ENCODE measurements around the gene YEATS4. TPM values are rescaled to one million over a fixed set of nuclear protein-coding genes. Genes with fewer than 3 reads are reported as not detected.

YEATS4 gene
- total and polyA plus RNA-seq, 8 donors, result 6.0 to 15.6 (median 10.6) TPM

GRCh38 chr12:69417231-69417630, 57.7 kb downstream of the YEATS4 start:
- FAIRE-seq (no peak), ATAC-seq (no peak), DNase-seq (no peak)
- intact Hi-C loops (cut with DNase I), result loop anchor here in 2 of 3 donors (10.0 kb wide), 1 partner anchor 158 kb away; no protein-coding TSS in a partner anchor
- H3K36me3 ChIP-seq, result no peaks in the 10 kb centered on the region
- H3K4me3 ChIP-seq, result no peak overlapping the region
- no peaks in the 10 kb centered on the region for H3K4me1 ChIP-seq
- no peaks in the 10 kb centered on the region for H3K9me3 ChIP-seq
- no peak for TF ChIP-seq CTCF (IDR thresholded peaks at IDR 0.05)
- WGBS, 2 donors, result 67 to 78% methylated on average over 5 of the region's 5 CpGs
- no peak overlapping the region for H3K27ac ChIP-seq
- H3K27me3 ChIP-seq, result no peaks in the 10 kb centered on the region

GRCh38 chr12:69417741-69418167, 58.2 kb downstream of the YEATS4 start:
- H3K9me3 ChIP-seq, result no peaks in the 10 kb centered on the region
- peak in 2 of 4 donors; percentile 23 to 31 for ATAC-seq
- no peak for FAIRE-seq
- no peak for DNase-seq
- no peaks in the 10 kb centered on the region for H3K36me3 ChIP-seq
- H3K27ac ChIP-seq, result no peak overlapping the region
- H3K4me1 ChIP-seq, result no peaks in the 10 kb centered on the region
- no peak overlapping the region for H3K4me3 ChIP-seq
- 41 to 53% methylated on average over 5 of the region's 5 CpGs for WGBS, 2 donors
- TF ChIP-seq CTCF (IDR thresholded peaks at IDR 0.05), result no peak
- no peaks in the 10 kb centered on the region for H3K27me3 ChIP-seq
- intact Hi-C loops (cut with DNase I), result loop anchor here in 2 of 3 donors (10.0 kb wide), 1 partner anchor 157 kb away; no protein-coding TSS in a partner anchor

GRCh38 chr12:69419701-69420100, 60.2 kb downstream of the YEATS4 start:
- no peak overlapping the region for H3K4me3 ChIP-seq
- H3K4me1 ChIP-seq, result no peaks in the 10 kb centered on the region
- DNase-seq (no peak), FAIRE-seq (no peak), ATAC-seq (no peak)
- intact Hi-C loops (cut with DNase I), result loop anchor here in 2 of 3 donors (10.0 kb wide), 1 partner anchor 155 kb away; no protein-coding TSS in a partner anchor
- H3K36me3 ChIP-seq, result no peaks in the 10 kb centered on the region
- H3K9me3 ChIP-seq, result no peaks in the 10 kb centered on the region
- WGBS, 2 donors, result 60 to 88% methylated on average over 1 of the region's 1 CpG
- no peaks in the 10 kb centered on the region for H3K27me3 ChIP-seq
- H3K27ac ChIP-seq, result no peak overlapping the region
- TF ChIP-seq CTCF (IDR thresholded peaks at IDR 0.05), result no peak

GRCh38 chr12:69421548-69421947, 62.0 kb downstream of the YEATS4 start:
- FAIRE-seq, result no peak
- no peaks in the 10 kb centered on the region for H3K27me3 ChIP-seq
- H3K4me3 ChIP-seq, result no peak overlapping the region
- H3K27ac ChIP-seq, result no peak overlapping the region
- H3K36me3 ChIP-seq, result no peaks in the 10 kb centered on the region
- TF ChIP-seq CTCF (IDR thresholded peaks at IDR 0.05), result no peak
- no peak for DNase-seq
- ATAC-seq, result no peak
- H3K4me1 ChIP-seq, result no peaks in the 10 kb centered on the region
- 95 to 97% methylated on average over 3 of the region's 3 CpGs for WGBS, 2 donors
- intact Hi-C loops (cut with DNase I), result no loop called here
- no peaks in the 10 kb centered on the region for H3K9me3 ChIP-seq

GRCh38 chr12:69423037-69423905, 63.7 kb downstream of the YEATS4 start:
- intact Hi-C loops (cut with DNase I), result no loop called here
- no peak for TF ChIP-seq CTCF (IDR thresholded peaks at IDR 0.05)
- Histone ChIP-seq H3K27me3 (no peaks in the 10 kb centered on the region), H3K9me3 (no peaks in the 10 kb centered on the region), H3K27ac (no peak overlapping the region), H3K36me3 (no peaks in the 10 kb centered on the region), H3K4me1 (no peaks in the 10 kb centered on the region), H3K4me3 (no peak overlapping the region)
- FAIRE-seq (no peak), DNase-seq (no peak), ATAC-seq (no peak)
- 83 to 90% methylated on average over 5 of the region's 5 CpGs for WGBS, 2 donors
